Smooth muscle cell (in vitro differentiated cells): Measurements from ENCODE around the gene GUCD1. TPM values are rescaled to one million over a fixed set of nuclear protein-coding genes. Genes with fewer than 3 reads are reported as not detected.
"Not testable (repeated sequence)": the region's sequence is repeated elsewhere in the genome, so short reads cannot be mapped to it uniquely, and the experiment has no call there.

Experiments used
- DNase-seq: peaks from one replicate; lab custom pipeline; 2025; ENCODE audit not compliant: unreplicated experiment; lab: John Stamatoyannopoulos, UW
- H2AFZ ChIP-seq: fragments of 200-600 bp; sonication (generic); 2 replicates; pipeline ENCODE4 v1.6.0; 2016; ENCODE audit warnings: antibody characterized with exemption, low read depth, mild to moderate bottlenecking
- H3F3A ChIP-seq: fragments of 200-600 bp; sonication (generic); 2 replicates; pipeline ENCODE4 v1.6.0; 2017; ENCODE audit warnings: antibody characterized with exemption, low read depth
- H3K27ac ChIP-seq: fragments of 200-600 bp; sonication (generic); 2 replicates; pipeline ENCODE4 v1.5.1; 2016; ENCODE audit warnings: low read depth, mild to moderate bottlenecking
- H3K27me3 ChIP-seq: fragments of 200-600 bp; sonication (generic); 2 replicates; pipeline ENCODE4 v1.6.1; 2016; ENCODE audit warnings: low read depth, mild to moderate bottlenecking
- H3K36me3 ChIP-seq: fragments of 200-600 bp; sonication (generic); 2 replicates; pipeline ENCODE4 v1.5.1; 2016; ENCODE audit warnings: low read depth
- H3K4me1 ChIP-seq: fragments of 200-600 bp; sonication (generic); 2 replicates; pipeline ENCODE4 v1.5.1; 2016; ENCODE audit warnings: low read depth
- H3K4me2 ChIP-seq: fragments of 200-600 bp; sonication (generic); 2 replicates; pipeline ENCODE4 v1.6.0; 2016; ENCODE audit warnings: mild to moderate bottlenecking
- H3K4me3 ChIP-seq: fragments of 200-600 bp; sonication (generic); 2 replicates; pipeline ENCODE4 v1.5.1; 2016; ENCODE audit warnings: mild to moderate bottlenecking
- H3K79me2 ChIP-seq: fragments of 200-600 bp; sonication (generic); 2 replicates; pipeline ENCODE4 v1.6.0; 2016; ENCODE audit warnings: low read depth, mild to moderate bottlenecking
- H3K9ac ChIP-seq: fragments of 200-600 bp; sonication (generic); 2 replicates; pipeline ENCODE4 v1.6.0; 2016; ENCODE audit warnings: low read depth
- H3K9me3 ChIP-seq: fragments of 200-600 bp; sonication (generic); replicated peaks from 2 replicates; pipeline ENCODE4 v1.5.1; 2016; ENCODE audit warnings: low read depth
- H4K20me1 ChIP-seq: fragments of 200-600 bp; sonication (generic); 2 replicates; pipeline ENCODE4 v1.6.0; 2016; ENCODE audit warnings: low read depth
- WGBS: methylation state at CpG from one replicate; pipeline ENCODE4 v1.1.7; 2016; ENCODE audit warnings: low lambda C conversion rate; 5-methylcytosine and 5-hydroxymethylcytosine counted together
- polyA plus RNA-seq: library from polyadenylated mRNA; unstranded; fragments of >200 nt; fragmentation: Nextera tagmentation; extraction: Ambion mirVana; gene quantifications from 2 replicates; pipeline ENCODE4 v1.2.1, GENCODE V29; 2016
- total RNA-seq: library from RNA; depleted of rRNA; stranded (reverse); fragments of >200 nt; gene quantifications from 2 replicates; pipeline ENCODE4 v1.2.3, GENCODE V29; 2014
- TF ChIP-seq, protein P1 (sequence below): fragments of 200-600 bp; sonication (generic); IDR thresholded peaks from 2 replicates; pipeline ENCODE4 v1.5.1; 2017; ENCODE audit warnings: borderline replicate concordance, mild to moderate bottlenecking, antibody characterized with exemption; ENCODE audit not compliant: insufficient read depth, poor library complexity, severe bottlenecking

The GUCD1 gene
- total and polyA plus RNA-seq, 2 experiments from 2014 or later: 54.3 to 56.0 TPM

DNA sequence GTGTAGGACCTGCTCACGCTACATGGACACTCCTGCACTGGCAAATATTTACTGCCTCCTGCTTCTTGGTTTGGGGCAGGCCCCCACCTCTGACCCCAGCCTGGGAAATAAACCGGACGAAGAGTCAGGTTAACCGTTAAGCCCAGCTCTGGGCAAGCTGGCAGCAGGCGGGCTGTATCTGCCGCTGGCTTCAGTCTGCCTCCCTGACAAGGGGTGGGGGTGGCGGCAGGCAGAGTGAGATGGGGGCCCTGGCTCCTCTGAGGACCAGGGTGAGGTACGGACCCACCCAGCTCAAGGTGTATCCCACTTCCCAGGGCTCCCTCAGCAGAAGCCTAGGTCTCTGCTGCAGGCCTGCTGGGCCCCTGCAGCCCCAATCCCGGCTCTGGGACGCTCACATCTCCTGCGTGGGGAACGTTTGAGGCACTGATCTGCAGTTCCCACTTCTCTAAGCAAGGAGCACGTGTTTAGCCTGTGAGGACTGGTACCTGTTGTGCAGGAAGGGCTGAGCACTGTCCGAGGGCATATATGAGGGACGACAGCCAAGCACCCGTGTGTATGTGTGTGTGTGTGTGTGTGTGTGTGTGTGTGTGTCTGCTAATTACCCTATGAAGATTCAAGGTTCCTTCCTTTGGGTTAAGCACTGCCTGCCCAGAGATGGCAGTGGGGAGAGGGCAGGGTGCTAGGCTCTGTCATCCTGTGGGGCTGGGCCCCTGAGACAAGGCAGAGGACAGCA lies 39.1 kb upstream of the GUCD1 start:
- Histone ChIP-seq H3K4me1 (peaks cover 8% of the 10 kb centered on the region), H4K20me1 (no peaks in the 10 kb centered on the region), H3K9ac (no peak overlapping the region), H3K27me3 (no peaks in the 10 kb centered on the region), H3K79me2 (no peaks in the 10 kb centered on the region), H3K4me3 (no peak overlapping the region), H3F3A (no peaks in the 10 kb centered on the region), H2AFZ (no peak overlapping the region), H3K36me3 (no peaks in the 10 kb centered on the region), H3K4me2 (peak overlapping the region; percentile 96), H3K9me3 (no peaks in the 10 kb centered on the region), H3K27ac (no peak overlapping the region)
- no peak for DNase-seq
- 79% methylated on average over 16 of the region's 16 CpGs for WGBS
- TF ChIP-seq, protein P1, sequence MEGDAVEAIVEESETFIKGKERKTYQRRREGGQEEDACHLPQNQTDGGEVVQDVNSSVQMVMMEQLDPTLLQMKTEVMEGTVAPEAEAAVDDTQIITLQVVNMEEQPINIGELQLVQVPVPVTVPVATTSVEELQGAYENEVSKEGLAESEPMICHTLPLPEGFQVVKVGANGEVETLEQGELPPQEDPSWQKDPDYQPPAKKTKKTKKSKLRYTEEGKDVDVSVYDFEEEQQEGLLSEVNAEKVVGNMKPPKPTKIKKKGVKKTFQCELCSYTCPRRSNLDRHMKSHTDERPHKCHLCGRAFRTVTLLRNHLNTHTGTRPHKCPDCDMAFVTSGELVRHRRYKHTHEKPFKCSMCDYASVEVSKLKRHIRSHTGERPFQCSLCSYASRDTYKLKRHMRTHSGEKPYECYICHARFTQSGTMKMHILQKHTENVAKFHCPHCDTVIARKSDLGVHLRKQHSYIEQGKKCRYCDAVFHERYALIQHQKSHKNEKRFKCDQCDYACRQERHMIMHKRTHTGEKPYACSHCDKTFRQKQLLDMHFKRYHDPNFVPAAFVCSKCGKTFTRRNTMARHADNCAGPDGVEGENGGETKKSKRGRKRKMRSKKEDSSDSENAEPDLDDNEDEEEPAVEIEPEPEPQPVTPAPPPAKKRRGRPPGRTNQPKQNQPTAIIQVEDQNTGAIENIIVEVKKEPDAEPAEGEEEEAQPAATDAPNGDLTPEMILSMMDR: no peak

DNA sequence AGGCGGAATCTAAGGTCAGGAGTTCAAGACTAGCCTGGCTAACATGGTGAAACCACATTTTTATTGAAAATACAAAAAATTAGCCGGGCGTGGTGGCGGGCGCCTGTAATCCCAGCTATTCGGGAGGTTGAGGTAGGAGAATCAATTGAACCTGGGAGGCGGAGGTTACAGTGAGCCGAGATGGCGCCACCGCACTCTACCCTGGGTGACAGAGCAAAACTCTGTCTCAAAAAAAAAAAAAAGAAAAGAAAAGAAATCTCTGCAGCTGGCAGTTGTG lies 38.6 kb upstream of the GUCD1 start:
- H3K9ac ChIP-seq: peak overlapping the region; percentile 52
- peak overlapping the region; percentile 78 for H3K4me3 ChIP-seq
- H3K9me3 ChIP-seq, H3K4me1 ChIP-seq, H2AFZ ChIP-seq, H3K27me3 ChIP-seq, H3K79me2 ChIP-seq, DNase-seq, H3K36me3 ChIP-seq, H4K20me1 ChIP-seq, H3F3A ChIP-seq: not testable (repeated sequence)
- H3K4me2 ChIP-seq: peak overlapping the region; percentile 96
- 94% methylated on average over 10 of the region's 10 CpGs for WGBS
- H3K27ac ChIP-seq: peak overlapping the region; percentile 26

DNA sequence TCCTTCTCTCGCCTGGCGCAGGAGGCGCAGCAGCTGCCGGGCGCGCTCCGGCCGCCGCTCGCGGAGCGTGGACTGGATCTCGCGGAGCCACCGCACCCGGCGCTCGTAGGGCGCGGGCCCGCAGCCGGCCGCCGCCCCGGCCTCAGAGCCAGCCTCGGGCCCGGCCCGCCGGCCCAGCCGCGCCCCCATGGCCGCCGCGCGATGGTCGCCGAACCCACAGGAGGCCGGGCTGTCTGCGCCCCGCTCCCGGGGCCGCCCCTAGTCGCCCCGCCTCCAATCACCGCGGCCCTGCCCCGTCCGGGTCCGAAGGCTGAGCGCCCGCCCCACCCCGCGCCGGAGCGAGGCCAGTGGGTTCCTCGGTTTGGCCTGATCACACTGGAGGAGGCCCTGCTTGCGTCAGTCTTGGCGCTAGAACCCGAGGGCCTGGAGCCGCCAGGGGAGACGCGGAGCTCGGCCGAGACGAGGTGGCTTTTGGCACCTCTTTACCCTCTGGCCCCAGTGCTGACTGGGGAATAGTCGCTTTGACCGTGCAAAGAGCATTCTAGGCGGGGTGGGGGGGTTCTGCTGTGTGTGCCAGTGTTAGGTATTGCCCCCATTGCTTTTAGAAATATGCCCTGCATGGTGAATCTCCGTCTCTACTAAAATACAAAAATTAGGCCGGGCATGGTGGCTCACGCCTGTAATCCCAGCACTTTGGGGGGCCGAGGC lies 38.1 kb upstream of the GUCD1 start, which contains the start of gene LRRC75B:
Gene LRRC75B, minus strand, starts transcription at position 223 of the 708 bp plus-strand sequence. Its CDS starts 34 bp downstream, at position 189.
- H3K9me3 ChIP-seq: no peaks in the 10 kb centered on the region
- peaks cover 8% of the 10 kb centered on the region for H3K4me1 ChIP-seq
- no peaks in the 10 kb centered on the region for H3K79me2 ChIP-seq
- peak within 1 kb of the TSS; percentile 96 for H3K4me2 ChIP-seq
- 11% methylated on average over 28 of the region's 72 CpGs for WGBS
- DNase-seq: peak; percentile 62
- peak within 1 kb of the TSS; percentile 78 for H3K4me3 ChIP-seq
- TF ChIP-seq, protein P1: no peak
- H3K27me3 ChIP-seq: no peaks in the 10 kb centered on the region
- no peaks in the 10 kb centered on the region for H4K20me1 ChIP-seq
- peak within 1 kb of the TSS; percentile 26 for H3K27ac ChIP-seq
- no peaks in the 10 kb centered on the region for H3F3A ChIP-seq
- peak within 1 kb of the TSS; percentile 51 for H2AFZ ChIP-seq
- no peaks in the 10 kb centered on the region for H3K36me3 ChIP-seq
- H3K9ac ChIP-seq: peak within 1 kb of the TSS; percentile 52

DNA sequence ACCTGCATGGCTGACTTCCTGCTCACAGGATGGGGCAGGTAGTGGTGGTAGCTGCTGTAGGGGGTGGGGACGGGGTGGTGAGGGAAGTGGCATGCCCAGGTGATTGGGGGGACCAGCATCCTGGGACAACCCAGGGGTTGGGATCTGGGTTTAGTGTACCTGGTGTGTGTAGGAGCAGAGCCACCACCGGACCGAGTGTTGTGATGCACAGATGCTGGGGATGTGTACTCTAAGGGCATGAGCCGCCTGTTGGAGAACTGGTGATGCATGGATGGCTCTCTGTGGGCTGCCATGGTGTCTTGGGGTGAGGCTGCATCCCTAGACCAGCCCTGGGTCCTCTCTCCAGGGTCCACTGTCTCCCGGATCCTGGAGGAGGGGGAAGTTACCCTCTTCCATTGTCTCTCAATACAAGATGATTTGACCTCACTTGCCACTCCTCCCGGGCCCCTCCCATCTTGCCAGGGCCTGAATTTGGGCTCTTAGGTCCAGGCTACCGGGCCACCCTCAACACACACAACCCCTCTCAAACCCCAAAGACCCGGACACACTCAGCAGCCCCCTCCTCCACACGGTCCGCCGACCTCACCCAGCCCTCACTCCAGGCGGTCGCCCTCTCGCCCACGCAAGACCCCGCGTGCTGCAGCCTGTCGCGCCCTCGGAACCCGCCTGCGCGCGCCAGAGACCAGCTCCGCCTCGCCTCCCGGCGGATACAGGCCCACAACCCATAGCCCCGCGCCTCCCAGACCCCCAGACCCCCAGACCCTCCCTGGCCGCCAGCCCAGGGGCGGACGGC lies 37.3 kb upstream of the GUCD1 start:
- peaks cover 8% of the 10 kb centered on the region for H3K4me1 ChIP-seq
- DNase-seq: no peak
- H3K27me3 ChIP-seq: no peaks in the 10 kb centered on the region
- 13% methylated on average over 29 of the region's 33 CpGs for WGBS
- H2AFZ ChIP-seq: peak overlapping the region; percentile 51
- peak overlapping the region; percentile 78 for H3K4me3 ChIP-seq
- no peaks in the 10 kb centered on the region for H3F3A ChIP-seq
- no peaks in the 10 kb centered on the region for H3K9me3 ChIP-seq
- TF ChIP-seq, protein P1: no peak
- H4K20me1 ChIP-seq: no peaks in the 10 kb centered on the region
- peak overlapping the region; percentile 96 for H3K4me2 ChIP-seq
- H3K79me2 ChIP-seq: no peaks in the 10 kb centered on the region
- H3K36me3 ChIP-seq: no peaks in the 10 kb centered on the region
- no peak overlapping the region for H3K27ac ChIP-seq
- H3K9ac ChIP-seq: no peak overlapping the region
